Activated naive CD4-positive, alpha-beta T cell treated with anti-CD3 and anti-CD28 coated beads for 36 hours (primary cell): Measurements from ENCODE around the gene ABHD4. TPM values are rescaled to one million over a fixed set of nuclear protein-coding genes. Genes with fewer than 3 reads are reported as not detected.

Source experiments
- CTCF ChIA-PET: fragments of 350-600 bp; sonication (Branson Sonifier 250); formaldehyde crosslinking; loops from one replicate; lab custom pipeline; 2021; ENCODE audit warnings: antibody characterized with exemption; lab: Charles Lee
- DNase-seq: peaks from one replicate; pipeline ENCODE4 v3.0.0-alpha.2; 2020
- H3K27ac Mint-ChIP-seq: one replicate; pipeline ENCODE4 v1.8.0; 2021; ENCODE audit warnings: mild to moderate bottlenecking, mixed read lengths
- H3K27me3 Mint-ChIP-seq: one replicate; pipeline ENCODE4 v1.8.0; 2021; ENCODE audit warnings: low read depth, mixed read lengths
- H3K36me3 Mint-ChIP-seq: one replicate; pipeline ENCODE4 v1.8.0; 2021; ENCODE audit warnings: low read depth, mixed read lengths
- H3K4me1 Mint-ChIP-seq: one replicate; pipeline ENCODE4 v1.8.0; 2021; ENCODE audit warnings: low read depth, mixed read lengths
- H3K4me3 Mint-ChIP-seq: one replicate; pipeline ENCODE4 v1.8.0; 2021; ENCODE audit warnings: mild to moderate bottlenecking, moderate library complexity, mixed read lengths
- H3K9me3 Mint-ChIP-seq: one replicate; pipeline ENCODE4 v1.8.0; 2021; ENCODE audit warnings: mixed read lengths
- intact Hi-C: fragments of 100-400 bp; cut with micrococcal nuclease; formaldehyde crosslinking; loops from one replicate; pipeline ENCODE4 v1.15.1; 2023
- total RNA-seq, 2 experiments: library from RNA; stranded (reverse); gene quantifications; one replicate each; pipeline ENCODE4 v1.2.3, GENCODE V29; 2021

ABHD4 gene
- total RNA-seq, 2 experiments from 2014 or later = 11.1 to 11.9 TPM

DNA sequence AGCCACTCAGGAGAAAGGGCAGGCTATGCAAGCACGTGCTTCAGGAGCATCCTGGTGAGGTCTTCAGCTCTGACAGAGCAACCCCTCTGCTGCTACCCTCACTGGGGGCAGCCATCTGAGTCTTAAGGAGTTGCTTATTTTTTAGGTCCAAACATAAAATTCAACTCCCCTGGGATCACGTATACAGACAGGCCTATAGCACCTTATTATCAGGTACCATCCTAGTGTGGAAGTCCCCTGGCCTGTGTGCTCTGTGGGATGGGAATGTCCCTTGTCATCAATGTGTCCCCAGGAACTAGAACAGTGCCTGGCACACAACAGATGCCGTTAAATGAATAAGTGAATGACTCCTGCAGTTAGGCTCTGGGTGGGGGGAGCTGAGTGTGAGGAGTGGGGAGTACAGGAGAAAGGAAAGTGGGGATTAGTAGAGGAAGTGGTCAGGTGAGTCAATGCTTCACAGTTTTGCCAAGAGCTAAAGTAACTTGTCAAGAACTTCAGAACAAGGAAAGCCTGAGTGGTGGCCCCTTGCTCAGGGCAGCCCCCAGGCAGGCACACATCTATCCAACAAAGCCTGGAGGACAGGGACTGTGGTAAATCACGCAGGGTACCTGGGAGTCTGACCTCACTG, 42.6 kb upstream of the ABHD4 start:
- H3K27me3 Mint-ChIP-seq = no peaks in the 10 kb centered on the region
- peak overlapping the region; percentile 74 for H3K4me3 Mint-ChIP-seq
- peaks cover 41% of the 10 kb centered on the region for H3K36me3 Mint-ChIP-seq
- peak overlapping the region; percentile 97 for H3K27ac Mint-ChIP-seq
- intact Hi-C loops = loop anchor here (1.0 to 10.0 kb wide), 27 partner anchors 18 to 1101 kb away; partner anchors contain the start of genes CDH24, CHD8, DAD1 and LRP10
- peaks cover 86% of the 10 kb centered on the region for H3K4me1 Mint-ChIP-seq
- CTCF ChIA-PET = interaction anchor here (0.7 to 3.5 kb wide), 33 partner anchors 10 to 832 kb away, joined by 3 to 123 read pairs (median 5); partner anchors contain the start of genes ABHD4 and DAD1
- no peaks in the 10 kb centered on the region for H3K9me3 Mint-ChIP-seq
- peak; percentile 93 for DNase-seq

DNA sequence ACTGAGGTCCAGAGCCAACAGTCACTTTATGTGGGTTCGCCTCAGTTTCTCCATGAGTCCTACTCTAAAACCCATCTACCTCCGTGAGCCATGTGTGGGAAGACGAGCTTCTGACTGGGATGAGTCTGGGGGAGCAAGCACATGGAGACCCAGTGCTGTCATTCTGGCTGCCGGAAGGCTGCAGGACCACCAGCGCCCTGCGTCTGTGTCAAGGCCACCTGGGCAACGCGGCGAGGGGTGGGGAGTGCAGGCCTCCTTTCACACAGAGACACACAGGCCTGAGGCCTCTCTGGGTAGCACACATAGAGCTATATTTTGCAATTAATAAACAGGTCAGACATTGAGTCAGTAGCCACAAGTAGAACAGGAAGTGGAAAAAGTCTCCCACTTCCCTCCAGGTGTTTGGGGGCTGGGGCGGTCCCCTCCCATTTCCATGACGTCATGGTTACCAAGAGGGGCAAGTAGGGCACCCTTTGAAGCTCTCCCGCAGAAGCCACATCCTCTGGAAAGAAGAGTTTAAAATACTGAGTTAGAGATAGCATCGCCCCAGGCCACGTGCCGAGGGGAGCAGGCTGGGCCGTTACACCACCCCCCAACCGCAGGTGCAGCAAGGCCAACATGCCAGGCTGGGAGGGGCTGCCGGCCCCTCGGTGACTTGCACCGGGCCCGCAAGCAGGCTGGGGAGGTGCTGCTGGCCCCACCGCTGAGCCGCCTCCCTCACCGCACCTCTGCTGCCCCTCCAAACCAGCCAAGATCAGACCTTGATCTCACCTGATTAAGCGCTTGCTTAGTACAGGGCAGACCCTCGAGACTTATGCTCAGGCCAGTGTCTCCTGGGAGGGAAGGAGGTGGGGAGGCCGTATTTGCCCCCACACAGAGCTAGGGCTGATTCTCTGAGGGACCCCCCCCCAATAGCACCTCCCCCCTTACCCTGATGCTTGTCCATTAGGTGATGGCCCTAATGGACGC, 41.8 kb upstream of the ABHD4 start:
- Mint-ChIP-seq H3K27me3 (no peaks in the 10 kb centered on the region), H3K4me1 (peaks cover 86% of the 10 kb centered on the region), H3K27ac (peak overlapping the region; percentile 97), H3K9me3 (no peaks in the 10 kb centered on the region), H3K4me3 (peak overlapping the region; percentile 74), H3K36me3 (peaks cover 33% of the 10 kb centered on the region)
- intact Hi-C loops = loop anchor here (1.0 to 10.0 kb wide), 23 partner anchors 28 to 1102 kb away; partner anchors contain the start of genes CDH24, CHD8, DAD1 and LRP10
- CTCF ChIA-PET = interaction anchor here (0.6 to 3.5 kb wide), 51 partner anchors 8 to 915 kb away, joined by 3 to 123 read pairs (median 4); partner anchors contain the start of genes ABHD4, AJUBA, DAD1 and OXA1L
- DNase-seq = peak; percentile 99

DNA sequence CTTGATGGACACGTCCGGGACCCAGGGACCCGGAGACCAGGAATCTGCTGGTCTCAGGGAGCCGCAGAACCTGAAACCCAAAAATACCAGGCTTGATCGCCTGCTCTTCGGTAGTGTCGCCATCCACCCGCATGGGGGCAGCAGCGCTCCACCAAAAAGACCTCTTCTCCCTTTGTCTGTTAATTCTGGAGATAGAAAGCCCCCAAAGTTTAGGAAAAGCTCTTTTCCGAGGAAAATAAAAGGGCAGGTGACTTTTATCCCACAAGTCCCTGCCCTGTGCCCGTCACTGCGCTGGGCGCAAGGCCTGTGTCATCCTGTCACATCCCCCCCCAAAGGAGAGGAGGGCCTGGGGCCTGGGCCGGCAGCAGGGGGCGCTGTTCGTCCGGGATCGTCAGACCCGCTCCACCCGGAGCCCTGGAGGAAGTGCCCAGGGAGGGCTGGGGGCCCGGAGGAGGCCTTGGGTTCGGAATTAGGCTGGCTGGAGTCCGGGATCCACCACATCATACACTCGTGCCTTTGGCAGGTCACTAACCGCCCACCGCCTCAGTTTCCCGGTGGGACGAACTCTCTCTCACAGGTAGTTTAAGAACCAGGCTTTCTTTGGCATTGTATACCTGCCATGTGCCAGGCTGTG, 41.0 kb upstream of the ABHD4 start:
- no peaks in the 10 kb centered on the region for H3K27me3 Mint-ChIP-seq
- H3K36me3 Mint-ChIP-seq = peaks cover 25% of the 10 kb centered on the region
- H3K4me1 Mint-ChIP-seq = peaks cover 84% of the 10 kb centered on the region
- peak overlapping the region; percentile 74 for H3K4me3 Mint-ChIP-seq
- peak; percentile 95 for DNase-seq
- CTCF ChIA-PET = interaction anchor here (0.6 to 3.5 kb wide), 39 partner anchors 9 to 916 kb away, joined by 3 to 123 read pairs (median 5); partner anchors contain the start of genes ABHD4, AJUBA, DAD1 and OXA1L
- intact Hi-C loops = loop anchor here (1.0 to 10.0 kb wide), 30 partner anchors 13 to 1102 kb away; partner anchors contain the start of genes CDH24, CHD8, DAD1 and LRP10
- no peaks in the 10 kb centered on the region for H3K9me3 Mint-ChIP-seq
- H3K27ac Mint-ChIP-seq = peak overlapping the region; percentile 97

DNA sequence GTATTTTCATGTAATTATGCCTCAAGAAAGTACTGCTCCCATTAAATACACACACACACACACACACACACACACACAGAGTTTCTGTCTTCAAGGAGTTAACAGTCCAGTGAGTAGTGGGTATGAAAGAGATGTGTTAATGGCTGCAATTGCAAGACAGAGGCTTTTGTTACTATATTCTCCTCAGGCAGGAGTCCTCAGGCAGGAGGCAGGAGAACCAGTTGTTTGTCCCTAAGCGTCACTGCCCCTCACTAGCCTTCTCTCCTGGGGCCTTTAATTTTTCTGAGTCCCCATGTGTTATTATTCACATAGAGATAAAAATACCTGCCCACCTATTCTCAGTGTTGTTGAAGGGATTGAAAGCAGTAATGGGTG, 40.3 kb upstream of the ABHD4 start:
- no peaks in the 10 kb centered on the region for H3K27me3 Mint-ChIP-seq
- H3K4me1 Mint-ChIP-seq = peaks cover 84% of the 10 kb centered on the region
- no peak for DNase-seq
- peak overlapping the region; percentile 74 for H3K4me3 Mint-ChIP-seq
- CTCF ChIA-PET = interaction anchor here (0.9 to 4.9 kb wide), 7 partner anchors 9 to 639 kb away, joined by 3 to 149 read pairs (median 3); partner anchors contain the start of gene DAD1
- H3K9me3 Mint-ChIP-seq = no peaks in the 10 kb centered on the region
- peaks cover 19% of the 10 kb centered on the region for H3K36me3 Mint-ChIP-seq
- peak overlapping the region; percentile 97 for H3K27ac Mint-ChIP-seq
- intact Hi-C loops = loop anchor here (1.0 to 10.0 kb wide), 22 partner anchors 12 to 1103 kb away; partner anchors contain the start of genes CDH24, CHD8 and OR6J1

DNA sequence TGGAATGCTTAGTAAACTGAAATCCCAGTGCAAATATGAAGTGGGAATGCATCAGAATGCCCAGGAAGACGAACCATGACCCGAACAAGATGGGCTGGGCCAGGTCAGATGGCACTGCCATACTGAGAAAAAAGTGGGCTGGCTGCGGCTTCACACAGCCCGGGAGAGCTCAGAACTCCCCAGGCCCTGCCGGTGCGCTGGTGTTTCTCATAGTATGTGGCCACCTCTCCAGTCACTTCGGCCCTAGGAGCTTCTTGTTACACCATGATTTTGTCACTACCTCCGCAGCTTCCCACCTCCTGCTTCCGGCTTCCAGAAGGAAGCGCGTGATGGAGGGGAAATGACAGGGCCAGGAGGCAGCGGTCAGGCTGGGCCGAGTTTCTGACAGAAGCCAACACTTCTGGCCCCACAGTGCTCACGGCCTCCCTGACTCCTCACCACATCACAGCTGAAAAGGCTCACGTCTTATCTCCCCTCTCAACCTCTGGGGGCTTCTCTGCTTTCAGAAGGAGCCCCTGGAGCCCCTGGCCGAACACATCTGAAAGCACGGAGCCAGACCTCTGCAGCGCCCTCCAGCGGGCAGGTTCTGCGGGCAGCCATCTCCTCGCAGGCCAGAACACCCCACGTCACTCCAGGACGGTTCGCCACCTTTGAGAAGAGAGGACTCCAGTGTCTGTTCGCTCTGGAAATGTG, 39.7 kb upstream of the ABHD4 start:
- DNase-seq = peak; percentile 75
- H3K36me3 Mint-ChIP-seq = peaks cover 20% of the 10 kb centered on the region
- intact Hi-C loops = loop anchor here (1.0 to 10.0 kb wide), 9 partner anchors 100 to 1104 kb away; partner anchors contain the start of genes CDH24 and CHD8
- H3K4me1 Mint-ChIP-seq = peaks cover 83% of the 10 kb centered on the region
- H3K9me3 Mint-ChIP-seq = no peaks in the 10 kb centered on the region
- no peaks in the 10 kb centered on the region for H3K27me3 Mint-ChIP-seq
- H3K27ac Mint-ChIP-seq = peak overlapping the region; percentile 97
- H3K4me3 Mint-ChIP-seq = peak overlapping the region; percentile 74
- CTCF ChIA-PET = interaction anchor here (0.6 to 4.9 kb wide), 9 partner anchors 10 to 640 kb away, joined by 3 to 149 read pairs (median 3); partner anchors contain the start of gene DAD1

GRCh38 chr14:22559041-22559440, 39.1 kb upstream of the ABHD4 start:
- intact Hi-C loops = loop anchor here (5.0 to 10.0 kb wide), 8 partner anchors 257 to 1104 kb away; partner anchors contain the start of genes CDH24 and CHD8
- Mint-ChIP-seq H3K9me3 (no peaks in the 10 kb centered on the region), H3K27me3 (no peaks in the 10 kb centered on the region), H3K36me3 (peaks cover 17% of the 10 kb centered on the region), H3K4me1 (peaks cover 84% of the 10 kb centered on the region), H3K27ac (peak overlapping the region; percentile 97), H3K4me3 (peak overlapping the region; percentile 74)
- no peak for DNase-seq
- CTCF ChIA-PET = interaction anchor here (1.0 to 4.9 kb wide), 7 partner anchors 12 to 581 kb away, joined by 3 to 149 read pairs (median 8); partner anchors contain the start of gene DAD1

- Mint-ChIP-seq H3K4me1 (peaks cover 86% of the 10 kb centered on the region), H3K4me3 (peak overlapping the region; percentile 72), H3K27ac (peak overlapping the region; percentile 97), H3K27me3 (no peaks in the 10 kb centered on the region), H3K36me3 (peaks cover 32% of the 10 kb centered on the region), H3K9me3 (no peaks in the 10 kb centered on the region)
- CTCF ChIA-PET = interaction anchor here (0.7 to 4.9 kb wide), 16 partner anchors 10 to 736 kb away, joined by 3 to 149 read pairs (median 4); partner anchors contain the start of gene DAD1
- peak; percentile 56 for DNase-seq
- intact Hi-C loops = no loop called here
Measured at GRCh38 chr14:22560662-22561365, 37.3 kb upstream of the ABHD4 start.

DNA sequence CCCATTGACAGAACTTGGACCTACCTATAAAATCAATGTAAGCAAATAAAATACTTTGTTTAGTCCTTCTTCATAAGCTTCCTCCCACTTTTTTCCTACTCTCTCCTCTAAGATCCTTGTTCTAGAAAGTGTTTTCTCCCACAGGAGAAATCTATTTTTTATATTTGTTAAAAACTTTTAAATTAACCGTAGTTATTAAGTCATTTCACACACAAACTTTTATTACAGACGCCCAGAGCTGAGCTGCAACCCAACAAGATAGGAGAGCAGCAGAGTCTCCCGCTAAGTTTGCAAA, 36.8 kb upstream of the ABHD4 start:
- Mint-ChIP-seq H3K9me3 (no peaks in the 10 kb centered on the region), H3K4me3 (peak overlapping the region; percentile 72), H3K27ac (peak overlapping the region; percentile 97), H3K4me1 (peaks cover 86% of the 10 kb centered on the region), H3K27me3 (no peaks in the 10 kb centered on the region), H3K36me3 (peaks cover 34% of the 10 kb centered on the region)
- intact Hi-C loops = no loop called here
- no peak for DNase-seq
- CTCF ChIA-PET = interaction anchor here (0.9 to 4.9 kb wide), 7 partner anchors 9 to 643 kb away, joined by 3 to 149 read pairs (median 4); no protein-coding TSS in a partner anchor

DNA sequence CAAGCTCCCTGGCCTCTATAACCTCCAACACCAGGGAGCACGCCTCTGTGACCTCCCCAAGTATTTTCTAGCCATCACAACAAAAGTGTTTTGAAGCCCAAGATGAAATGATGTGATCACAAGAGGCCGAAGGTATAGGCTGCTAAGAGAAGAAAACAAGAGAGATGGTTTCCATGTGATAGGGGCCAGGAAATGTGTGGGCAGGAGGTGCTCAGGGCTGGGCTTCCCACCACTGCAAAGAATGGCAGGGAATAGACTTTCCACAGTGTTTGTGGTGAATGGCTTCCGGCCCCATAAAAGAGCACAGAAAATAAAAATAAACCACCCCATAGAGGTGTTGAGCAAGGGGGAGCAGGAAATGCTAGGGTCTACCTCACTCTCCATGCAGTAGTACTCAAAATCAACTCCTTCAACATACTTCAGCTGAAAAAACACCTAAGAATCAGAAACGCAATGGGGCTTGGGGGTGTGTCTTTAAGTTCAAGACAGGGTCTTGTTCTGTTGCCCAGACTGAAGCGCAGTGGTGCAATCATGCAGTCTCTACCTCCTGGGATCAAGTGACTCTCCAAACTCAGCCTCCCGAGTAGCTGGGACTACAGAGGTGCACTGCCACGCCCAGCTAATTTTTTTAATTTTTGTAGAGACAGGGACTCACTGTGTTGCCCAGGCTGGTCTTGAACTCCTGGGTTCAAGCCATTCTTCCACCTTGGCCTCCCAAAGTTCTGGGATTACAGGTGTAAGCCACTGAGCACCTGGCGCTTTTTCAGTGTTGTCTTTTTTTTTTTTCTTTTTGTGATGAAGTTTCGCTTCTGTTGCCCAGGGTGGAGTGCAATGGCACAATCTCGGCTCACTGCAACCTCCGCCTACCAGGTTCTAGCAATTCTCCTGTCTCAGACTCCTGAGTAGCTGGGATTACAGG, 36.2 kb upstream of the ABHD4 start:
- peak overlapping the region; percentile 69 for H3K4me3 Mint-ChIP-seq
- peaks cover 35% of the 10 kb centered on the region for H3K36me3 Mint-ChIP-seq
- peak overlapping the region; percentile 97 for H3K27ac Mint-ChIP-seq
- H3K4me1 Mint-ChIP-seq = peaks cover 90% of the 10 kb centered on the region
- peak; percentile 81 for DNase-seq
- CTCF ChIA-PET = interaction anchor here (0.6 to 4.9 kb wide), 8 partner anchors 9 to 715 kb away, joined by 3 to 149 read pairs (median 4); no protein-coding TSS in a partner anchor
- no peaks in the 10 kb centered on the region for H3K9me3 Mint-ChIP-seq
- intact Hi-C loops = no loop called here
- H3K27me3 Mint-ChIP-seq = no peaks in the 10 kb centered on the region
